SK-N-MC (cell line): ENCODE results near the gene NCOA1.

Experiments
- EZH2 ChIP-seq: fragments of 200-600 bp; sonication (generic); IDR thresholded peaks from one replicate; pipeline ENCODE4 v1.6.1; 2017; ENCODE audit warnings: antibody characterized with exemption
- POLR2AphosphoS5 ChIP-seq: IDR thresholded peaks from 2 replicates; pipeline ENCODE4 v1.6.1; 2012; ENCODE audit warnings: mild to moderate bottlenecking, low read depth, low read length, borderline replicate concordance

- no peak for TF ChIP-seq EZH2
- no peak for TF ChIP-seq POLR2AphosphoS5
Observed at GRCh38 chr2:24768013-24768412, 277.0 kb downstream of the NCOA1 start.
